Lower leg skin (tissue), 4 donors: ENCODE data around the gene LHX3. TPM values are rescaled to one million over a fixed set of nuclear protein-coding genes. Genes with fewer than 3 reads are reported as not detected.

Experiments
- DNase-seq, 2 donors: peaks; one replicate each; pipeline ENCODE4 v3.0.0-alpha.2; 2019; ENCODE audit warnings: low spot score in 2 of 2
- H3K4me3 ChIP-seq: fragments of 200-600 bp; sonication (generic); 2 replicates; pipeline ENCODE4 v1.5.1; 2017; ENCODE audit warnings: mild to moderate bottlenecking, low read depth; ENCODE audit not compliant: poor library complexity, severe bottlenecking
- CTCF ChIP-seq, 3 donors: fragments of 450-650 bp; IDR thresholded peaks; one replicate each; pipeline ENCODE4 v1.5.1; 2016; ENCODE audit warnings: antibody characterized with exemption in 3 of 3, mild to moderate bottlenecking in 3 of 3, moderate library complexity in 2 of 3
- POLR2A ChIP-seq, 2 donors: fragments of 450-650 bp; IDR thresholded peaks; one replicate each; pipeline ENCODE4 v1.6.1; 2016 to 2017; ENCODE audit warnings: antibody characterized with exemption in 2 of 2, mild to moderate bottlenecking in 1 of 2, moderate library complexity in 1 of 2
- WGBS, 2 donors: methylation state at CpG; one replicate each; pipeline ENCODE4 v1.1.5; 2018; 5-methylcytosine and 5-hydroxymethylcytosine counted together
- intact Hi-C: fragments of 100-400 bp; cut with DNase I; formaldehyde crosslinking; loops from one replicate; pipeline ENCODE4 v1.15.0; 2023; ENCODE audit warnings: low total_unique reads
- total RNA-seq, 4 donors: library from RNA; depleted of rRNA; stranded (reverse); fragments of >200 nt; gene quantifications; one replicate each; pipeline ENCODE4 v1.1.0, GENCODE V29; 2016

Gene LHX3
- total RNA-seq, 4 donors from 2014 or later, result 0.42 TPM; not detected in 3

DNA sequence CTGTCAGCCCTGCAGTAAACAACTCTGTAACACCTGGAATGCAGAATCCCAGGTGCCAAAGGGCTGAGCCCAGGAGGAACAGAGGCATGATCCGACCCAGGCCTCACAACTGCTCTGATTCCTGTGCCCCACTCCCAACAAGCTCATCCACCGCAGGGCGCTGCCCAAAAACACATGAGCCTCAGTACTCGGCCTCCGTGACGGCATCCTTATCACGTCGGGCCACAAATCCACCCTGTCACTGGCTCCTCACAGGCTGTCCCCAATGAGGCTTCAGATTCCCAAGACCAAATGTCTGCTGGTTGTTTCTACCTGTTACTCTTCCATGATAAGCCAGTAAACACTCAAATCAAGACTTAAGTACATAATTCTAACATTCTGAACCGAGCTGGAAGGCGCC, 25.4 kb upstream of the LHX3 start:
- DNase-seq, result no peak
- no peak overlapping the region for H3K4me3 ChIP-seq
- intact Hi-C loops, result no loop called here
- 92 to 96% methylated on average over 10 of the region's 10 CpGs for WGBS, 2 donors
- TF ChIP-seq CTCF (IDR thresholded peaks at IDR 0.05) (no peak), POLR2A (IDR thresholded peaks at IDR 0.05) (no peak)

DNA sequence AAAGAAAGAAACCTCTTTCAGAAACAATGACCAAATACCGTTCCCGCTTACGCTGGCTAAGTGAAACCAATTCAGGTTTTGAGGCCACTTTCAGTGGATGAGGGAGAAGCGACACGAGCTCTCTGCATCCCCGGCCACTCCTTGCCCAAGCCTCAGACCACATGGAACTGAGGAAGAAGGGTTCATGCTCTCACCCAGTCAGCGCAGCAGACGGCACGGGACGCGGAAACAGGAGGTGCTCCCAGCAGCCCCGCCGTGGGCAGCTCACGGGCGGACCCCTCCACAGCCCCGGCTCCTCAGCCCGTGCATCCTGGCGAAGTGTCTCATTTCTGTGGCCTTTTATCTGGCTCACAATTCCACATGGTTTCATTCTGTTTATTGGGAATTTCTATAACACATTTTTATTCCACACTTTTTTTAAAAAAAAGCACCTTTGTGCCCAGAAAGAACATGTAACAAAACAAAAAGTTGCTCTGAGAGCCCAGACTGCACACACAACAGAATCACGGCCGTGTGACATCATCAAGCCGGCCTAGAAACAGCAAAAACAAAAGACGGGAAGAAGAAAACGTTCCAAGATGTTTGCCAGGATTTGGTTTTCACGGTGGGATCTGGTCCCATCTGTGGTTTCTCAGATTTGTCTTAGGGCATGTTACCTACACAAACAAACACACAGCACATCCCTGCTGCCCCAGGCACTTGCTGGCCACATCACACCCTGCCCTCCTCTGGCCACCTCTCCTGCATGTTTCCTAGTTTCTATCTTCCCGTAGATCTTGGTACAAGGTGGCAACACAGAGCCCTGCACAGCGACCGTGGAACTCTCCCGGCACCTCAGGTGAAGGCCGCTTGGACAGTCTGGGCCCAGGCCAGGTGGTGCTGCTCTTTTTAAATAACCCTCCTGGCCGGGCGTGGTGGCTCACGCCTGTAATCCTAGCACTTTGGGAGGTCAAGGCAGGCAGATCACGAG, 24.5 kb upstream of the LHX3 start:
- intact Hi-C loops, result no loop called here
- no peak for DNase-seq
- TF ChIP-seq CTCF (IDR thresholded peaks at IDR 0.05), result no peak
- no peak for TF ChIP-seq POLR2A (IDR thresholded peaks at IDR 0.05)
- WGBS, 2 donors, result 82 to 84% methylated on average over 33 of the region's 33 CpGs
- H3K4me3 ChIP-seq, result no peak overlapping the region

- no peak for TF ChIP-seq POLR2A (IDR thresholded peaks at IDR 0.05)
- TF ChIP-seq CTCF (IDR thresholded peaks at IDR 0.05), result no peak
- intact Hi-C loops, result no loop called here
- 73 to 79% methylated on average over 18 of the region's 18 CpGs for WGBS, 2 donors
- no peak overlapping the region for H3K4me3 ChIP-seq
- DNase-seq, result no peak
Measured at GRCh38 chr9:136228107-136228875, 23.4 kb upstream of the LHX3 start.

GRCh38 chr9:136226680-136227407, 21.9 kb upstream of the LHX3 start:
- H3K4me3 ChIP-seq, result no peak overlapping the region
- DNase-seq, result no peak
- intact Hi-C loops, result no loop called here
- 73 to 82% methylated on average over 30 of the region's 30 CpGs for WGBS, 2 donors
- TF ChIP-seq POLR2A (IDR thresholded peaks at IDR 0.05) (no peak), CTCF (IDR thresholded peaks at IDR 0.05) (no peak)

GRCh38 chr9:136225748-136226679, 21.1 kb upstream of the LHX3 start:
- WGBS, 2 donors, result 58 to 77% methylated on average over 22 to 29 of the region's 30 CpGs
- no peak overlapping the region for H3K4me3 ChIP-seq
- TF ChIP-seq POLR2A (IDR thresholded peaks at IDR 0.05), result no peak
- TF ChIP-seq CTCF (IDR thresholded peaks at IDR 0.05), result no peak
- peak in 1 of 2 donors; percentile 37 for DNase-seq
- intact Hi-C loops, result no loop called here
